GM19023 (cell line): ENCODE measurements around the gene LMTK3.

Source experiments
- ATAC-seq: cut with Tn5 transposase; IDR thresholded peaks from one replicate; pipeline ENCODE4 v1.9.1; 2021; ENCODE audit warnings: mild to moderate bottlenecking, moderate library complexity; ENCODE audit not compliant: unreplicated experiment

Gene LMTK3

GRCh38 chr19:48511800-48512503 lies at the start of gene LMTK3:
Gene LMTK3, minus strand, starts transcription at chr19:48511835. Its CDS starts 259 bp downstream, at chr19:48511576.
- ATAC-seq: no peak

- ATAC-seq: no peak
These were observed 49.8 kb upstream of the LMTK3 start for GRCh38 chr19:48561412-48561811.

GRCh38 chr19:48560095-48560530 lies 48.5 kb upstream of the LMTK3 start:
- no peak for ATAC-seq

- no peak for ATAC-seq
These were observed 46.5 kb upstream of the LMTK3 start for GRCh38 chr19:48558018-48558684.

GRCh38 chr19:48556825-48557224 lies 45.2 kb upstream of the LMTK3 start:
- ATAC-seq: no peak

DNA sequence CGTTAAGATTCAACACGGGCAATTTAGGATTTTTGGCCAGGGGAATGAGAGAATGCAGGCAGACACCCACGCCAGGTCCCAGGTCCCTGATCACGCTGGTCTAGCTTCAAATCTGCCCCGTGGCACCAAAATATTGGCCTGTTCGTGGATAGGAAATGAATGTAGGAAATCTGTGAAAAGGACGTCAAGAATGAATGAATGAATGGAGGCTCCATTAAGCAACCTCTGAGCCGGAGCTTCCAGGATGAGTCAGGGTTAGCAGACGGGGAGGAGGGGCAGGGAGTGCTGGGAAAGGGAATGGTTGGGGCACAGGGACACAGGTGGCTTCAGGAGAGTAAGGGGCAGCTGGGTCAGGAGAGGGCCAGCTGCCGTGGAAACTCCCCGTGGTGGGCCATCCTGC lies 44.5 kb upstream of the LMTK3 start:
- ATAC-seq: no peak

DNA sequence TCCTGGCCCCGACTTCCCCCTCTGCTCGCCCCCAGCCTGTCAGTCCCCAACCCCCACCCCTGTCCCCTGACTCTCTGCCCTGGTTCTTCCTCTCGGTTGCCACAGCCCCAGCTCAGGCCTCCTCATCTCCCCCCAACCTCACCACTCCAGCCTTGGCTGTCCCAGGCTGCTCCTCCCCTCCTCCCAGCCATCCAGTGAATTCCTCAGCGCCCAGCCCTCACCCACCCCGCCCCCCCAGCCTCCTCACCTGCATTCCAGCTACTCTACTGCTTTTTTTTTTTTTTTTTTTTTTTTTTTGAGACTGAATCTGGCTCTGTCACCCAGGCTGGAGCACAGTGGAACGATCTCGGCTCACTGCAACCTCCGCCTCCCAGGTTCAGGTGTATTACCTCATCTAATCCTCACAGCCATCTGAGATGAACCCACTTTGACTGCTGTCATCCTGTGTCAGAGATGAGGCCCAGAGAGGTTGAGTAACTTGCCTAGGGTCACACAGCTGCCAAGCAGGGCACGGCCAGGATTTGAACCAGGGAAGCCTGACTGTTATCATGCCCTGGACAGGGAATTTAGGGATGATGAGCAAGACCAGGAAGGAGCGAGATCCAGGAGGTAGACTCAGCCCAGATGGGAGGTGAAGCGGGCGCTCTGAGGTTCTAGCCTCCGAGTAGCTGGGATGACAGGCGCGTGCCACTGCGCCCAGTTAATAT lies 42.9 kb upstream of the LMTK3 start:
- ATAC-seq: no peak

- ATAC-seq: no peak
These were observed 42.2 kb upstream of the LMTK3 start for GRCh38 chr19:48553676-48554384.

GRCh38 chr19:48552406-48553322 lies 41.0 kb upstream of the LMTK3 start:
- no peak for ATAC-seq

DNA sequence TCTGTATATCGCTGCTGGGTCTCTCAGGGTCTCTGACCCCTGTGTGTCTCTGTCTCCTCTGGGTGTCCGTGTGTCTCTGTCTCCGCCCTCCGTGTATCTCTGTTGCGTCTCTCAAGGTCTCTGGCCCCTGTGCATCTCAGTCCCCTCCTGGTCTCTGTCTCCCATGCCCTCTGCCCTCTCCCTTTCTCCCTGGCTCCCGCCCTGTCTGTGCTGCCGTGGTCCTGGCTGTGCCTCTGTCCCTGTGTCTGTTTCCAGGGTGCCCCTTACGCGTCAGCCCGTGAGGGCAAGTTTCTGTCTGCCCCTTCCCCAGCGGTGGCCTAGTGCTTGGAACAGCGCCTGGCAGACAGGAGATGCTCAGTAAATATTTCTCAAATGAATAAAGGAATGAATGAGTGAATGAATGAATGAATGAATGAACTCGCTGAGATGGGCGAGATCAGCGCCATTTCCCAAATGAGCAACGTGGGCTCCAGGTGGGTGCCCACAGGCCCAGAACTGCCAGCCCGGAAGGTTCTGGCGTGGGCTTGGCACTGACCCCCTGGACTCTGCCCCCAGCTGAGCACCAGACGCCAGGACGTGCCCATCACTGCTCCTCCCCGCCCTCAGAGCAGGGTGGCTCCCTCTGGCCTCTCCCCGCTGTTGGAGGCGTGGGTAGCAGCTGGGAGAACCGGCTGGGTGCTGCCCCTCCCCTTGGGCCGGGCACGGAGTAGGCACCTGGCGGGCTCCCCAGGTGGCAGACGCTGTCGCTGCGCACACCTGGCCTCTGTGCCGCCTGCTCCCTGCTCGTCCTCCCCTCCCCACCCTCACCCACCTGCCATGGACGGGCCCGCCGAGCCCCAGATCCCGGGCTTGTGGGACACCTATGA lies 40.0 kb upstream of the LMTK3 start, which contains the start of gene SULT2B1:
SULT2B1 (plus strand) TSS at position 736 of the 866 bp plus-strand sequence; CDS start at position 817, 81 bp downstream.
- no peak for ATAC-seq

DNA sequence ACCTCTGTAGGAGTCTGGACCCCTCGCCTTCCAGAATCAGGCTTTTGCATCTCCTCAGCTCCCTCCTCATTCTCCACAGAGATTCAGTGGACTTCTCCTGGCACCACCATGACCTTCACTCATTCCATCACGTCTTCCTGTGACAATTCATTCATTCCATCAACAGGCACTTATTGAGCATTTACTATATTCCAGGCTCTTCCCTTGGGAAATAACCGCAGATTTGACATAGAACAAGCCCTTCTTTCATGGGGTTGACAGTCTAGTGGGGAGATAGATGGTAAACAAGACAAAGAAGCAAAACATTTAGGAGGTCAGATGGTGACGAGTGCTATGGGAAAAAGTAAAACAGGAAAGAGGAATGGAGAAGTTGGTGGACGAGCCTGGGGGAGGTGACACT lies 37.7 kb upstream of the LMTK3 start:
- ATAC-seq: no peak

DNA sequence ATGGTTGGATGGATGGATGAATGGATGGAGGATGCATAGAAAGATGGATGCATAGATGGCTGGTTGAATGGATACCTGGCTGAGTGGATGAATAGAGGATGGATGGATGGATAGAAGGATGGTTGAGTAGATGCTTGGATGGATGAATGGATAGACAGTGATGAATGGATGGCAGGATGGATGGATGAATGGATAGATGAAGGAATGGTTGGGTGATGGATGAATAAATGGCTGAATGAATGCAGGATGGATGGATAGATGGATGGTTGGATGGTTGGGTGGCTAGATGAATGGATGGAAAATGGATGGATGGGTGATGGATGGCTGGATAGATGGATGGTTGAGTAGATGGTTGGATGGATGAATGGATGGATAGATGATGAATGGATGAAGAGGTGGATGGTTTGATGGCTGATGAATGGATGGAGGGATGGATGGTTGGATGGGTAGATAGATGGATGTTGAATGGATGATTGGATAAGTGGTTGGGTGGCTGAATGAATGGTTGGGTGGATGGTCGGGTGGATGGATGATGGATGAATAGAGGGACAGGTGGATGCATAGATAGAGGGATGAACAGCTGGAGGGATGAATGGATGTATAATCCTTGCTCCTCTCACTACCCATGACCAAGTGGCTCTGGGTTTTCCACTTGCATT lies 36.7 kb upstream of the LMTK3 start:
- ATAC-seq: no peak

DNA sequence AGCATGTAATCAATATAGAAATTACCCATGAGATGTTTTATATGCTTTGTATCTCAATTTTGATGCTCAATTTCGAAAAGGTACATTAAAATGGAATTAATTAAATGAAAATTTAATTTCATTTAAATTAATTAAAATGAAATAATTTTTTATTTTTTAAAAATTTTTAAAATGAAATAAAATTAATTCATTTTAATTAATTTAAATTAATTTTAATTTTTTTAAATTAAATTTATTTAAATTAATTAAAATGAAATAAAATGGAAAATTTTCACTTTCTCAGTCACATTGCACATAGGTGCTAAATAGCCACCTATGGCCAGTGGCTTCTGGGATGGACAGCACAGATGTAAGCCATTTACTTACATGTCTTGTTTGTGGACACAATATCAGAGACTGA lies 36.1 kb upstream of the LMTK3 start:
- ATAC-seq: no peak

GRCh38 chr19:48544856-48545750 lies 33.5 kb upstream of the LMTK3 start:
- ATAC-seq: no peak

- no peak for ATAC-seq
These were observed 31.6 kb upstream of the LMTK3 start for GRCh38 chr19:48543121-48543710.

- ATAC-seq: no peak
These were observed 30.2 kb upstream of the LMTK3 start for GRCh38 chr19:48541813-48542212.

DNA sequence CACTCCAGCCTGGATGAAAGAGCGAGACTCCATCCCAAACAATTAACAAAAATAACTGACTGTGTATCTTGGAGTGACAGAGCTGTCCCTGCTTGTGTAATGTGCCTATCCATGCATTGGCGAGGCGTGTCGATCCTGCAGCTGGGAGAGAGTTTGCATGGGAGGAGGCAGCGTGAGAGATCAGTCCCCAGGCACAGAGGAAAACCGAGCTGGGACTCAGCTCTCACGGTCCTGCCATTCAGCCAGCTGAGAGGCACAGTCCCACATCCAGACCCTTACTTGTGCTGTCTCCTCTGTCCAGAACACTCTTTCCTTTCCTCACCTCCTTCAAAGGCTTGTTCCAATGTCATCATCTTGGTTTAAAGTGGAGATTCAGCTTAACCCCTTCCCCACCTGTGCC lies 28.5 kb upstream of the LMTK3 start:
- no peak for ATAC-seq
